NCI-H524 (cell line): Measurements from ENCODE around the gene COA3.

Experiments used
- DNase-seq, 2 experiments: peaks; one replicate each; lab custom pipeline; 2025; lab: John Stamatoyannopoulos, UW

The COA3 gene

DNA sequence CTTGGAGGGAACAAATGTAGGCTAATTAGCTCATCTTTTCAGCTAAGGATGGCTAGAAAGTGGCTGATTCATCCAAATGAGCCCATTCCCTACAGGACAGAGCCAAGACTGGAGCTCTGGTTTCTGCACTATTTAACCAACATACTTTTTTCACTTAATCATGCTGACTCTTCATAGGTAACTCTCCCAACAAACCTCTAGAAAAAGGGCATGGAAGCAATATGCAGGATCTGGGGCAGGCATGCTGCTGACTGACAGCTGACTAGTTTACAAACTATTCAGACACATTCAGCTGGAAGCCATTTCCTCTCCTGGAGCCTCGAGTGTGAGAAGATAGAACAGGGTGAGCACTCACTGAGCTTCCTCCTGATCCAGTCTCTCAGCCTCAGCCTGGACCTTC lies 19.4 kb upstream of the COA3 start:
- DNase-seq, result no peak

DNA sequence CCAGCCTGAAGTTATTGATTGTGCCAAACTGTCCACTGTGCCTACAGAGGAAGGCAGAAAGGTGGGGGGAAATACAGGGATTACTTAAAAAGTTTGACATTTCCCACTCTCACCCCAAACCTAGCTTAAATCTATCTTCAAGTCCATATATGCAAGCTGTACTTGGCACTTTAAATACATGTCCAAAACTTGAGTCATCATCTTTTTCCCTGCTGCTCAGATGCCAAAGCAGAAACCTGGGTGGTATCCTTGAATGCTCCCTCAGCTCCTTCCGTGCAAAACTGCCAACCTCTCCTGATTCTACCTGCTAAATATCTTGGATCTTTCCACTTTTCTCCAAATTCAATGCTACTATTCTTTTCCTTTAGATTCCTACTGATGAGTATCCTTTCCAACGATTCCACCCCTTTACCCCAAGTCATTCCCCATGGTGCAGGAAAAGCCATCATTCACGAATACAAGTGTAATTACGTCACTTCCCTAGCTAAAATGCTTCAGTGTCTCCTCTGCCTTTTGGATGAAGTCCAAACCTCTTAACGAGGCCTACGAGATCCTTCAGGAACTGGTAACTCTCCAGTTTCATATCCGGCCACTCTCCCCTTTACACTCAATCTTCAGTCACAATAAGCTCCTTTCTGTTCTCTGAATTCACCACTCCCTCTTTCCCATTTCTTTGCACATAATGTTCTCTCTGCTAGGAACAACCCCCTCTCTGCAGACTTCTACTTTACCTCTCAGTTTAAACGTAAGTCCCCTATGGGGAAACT lies 16.3 kb upstream of the COA3 start:
- DNase-seq, result no peak

GRCh38 chr17:42809250-42809649 lies 10.7 kb upstream of the COA3 start:
- no peak for DNase-seq

- no peak for DNase-seq
These were observed 7.7 kb upstream of the COA3 start for GRCh38 chr17:42806249-42806648.

GRCh38 chr17:42804918-42805367 lies 6.4 kb upstream of the COA3 start:
- DNase-seq, result no peak

- DNase-seq, result no peak
These were observed 4.8 kb upstream of the COA3 start for GRCh38 chr17:42803074-42803883.

GRCh38 chr17:42798011-42798382 lies 507 bp downstream of the COA3 start:
- DNase-seq, result no peak

GRCh38 chr17:42797067-42798007 lies 1.2 kb downstream of the COA3 start:
- DNase-seq, result no peak

- DNase-seq, result no peak
These were observed 2.3 kb downstream of the COA3 start for GRCh38 chr17:42796066-42796758.

DNA sequence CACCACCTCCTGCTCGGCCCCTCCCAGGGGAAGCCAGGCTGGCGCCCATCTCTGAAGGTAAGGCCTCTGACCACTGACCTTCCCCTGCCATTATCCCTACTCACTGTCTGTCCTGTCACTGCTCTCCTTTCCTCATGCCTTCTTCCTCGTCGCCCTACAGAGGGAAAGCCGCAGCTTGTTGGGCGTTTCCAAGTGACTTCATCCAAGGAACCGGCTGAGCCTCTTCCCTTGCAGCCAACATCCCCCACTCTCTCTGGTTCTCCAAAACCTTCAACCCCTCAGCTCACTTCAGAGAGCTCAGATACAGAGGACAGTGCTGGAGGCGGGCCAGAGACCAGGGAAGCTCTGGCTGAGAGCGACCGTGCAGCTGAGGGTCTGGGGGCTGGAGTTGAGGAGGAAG lies 3.0 kb downstream of the COA3 start:
- DNase-seq, result no peak

GRCh38 chr17:42795061-42795460 lies 3.4 kb downstream of the COA3 start:
- no peak for DNase-seq

DNA sequence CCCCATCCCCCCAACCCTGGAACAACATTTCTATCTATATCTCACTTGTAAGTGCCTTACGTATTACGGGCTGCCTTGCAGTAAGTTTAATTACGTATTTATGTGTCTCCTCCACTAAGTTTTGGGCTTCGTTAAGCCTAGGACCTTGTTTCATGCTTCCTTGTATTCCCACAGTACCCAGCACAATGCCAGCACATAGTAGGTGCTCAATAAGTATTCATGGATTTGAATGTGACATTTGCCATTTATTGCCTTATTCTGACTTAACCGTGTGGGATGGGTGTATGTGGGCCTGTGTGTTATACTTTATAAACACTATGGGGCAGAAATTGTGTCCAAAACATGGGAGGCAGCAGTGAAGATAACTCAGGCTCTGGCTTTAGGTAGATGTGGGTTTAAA lies 6.0 kb downstream of the COA3 start:
- DNase-seq, result no peak

- no peak for DNase-seq
These were observed 6.6 kb downstream of the COA3 start for GRCh38 chr17:42791948-42792347.

DNA sequence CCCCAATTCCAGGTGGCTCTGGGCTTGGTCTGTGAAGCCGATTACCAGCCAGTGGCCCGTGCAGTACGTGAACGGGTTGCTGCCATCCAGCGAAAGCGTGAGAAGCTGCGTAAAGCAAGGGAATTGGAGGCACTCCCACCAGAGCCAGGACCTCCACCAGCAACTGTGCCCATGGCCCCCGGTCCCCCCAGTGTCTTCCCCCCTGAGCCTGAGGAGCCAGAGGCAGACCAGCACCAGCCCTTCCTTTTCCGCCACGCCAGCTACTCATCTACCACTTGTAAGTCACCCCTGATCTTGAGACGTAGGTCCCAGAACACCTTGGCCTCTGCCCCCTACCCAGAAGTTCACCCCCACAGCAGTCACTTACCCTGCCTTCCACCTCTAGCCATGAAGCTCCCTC lies 11.2 kb downstream of the COA3 start:
- no peak for DNase-seq

DNA sequence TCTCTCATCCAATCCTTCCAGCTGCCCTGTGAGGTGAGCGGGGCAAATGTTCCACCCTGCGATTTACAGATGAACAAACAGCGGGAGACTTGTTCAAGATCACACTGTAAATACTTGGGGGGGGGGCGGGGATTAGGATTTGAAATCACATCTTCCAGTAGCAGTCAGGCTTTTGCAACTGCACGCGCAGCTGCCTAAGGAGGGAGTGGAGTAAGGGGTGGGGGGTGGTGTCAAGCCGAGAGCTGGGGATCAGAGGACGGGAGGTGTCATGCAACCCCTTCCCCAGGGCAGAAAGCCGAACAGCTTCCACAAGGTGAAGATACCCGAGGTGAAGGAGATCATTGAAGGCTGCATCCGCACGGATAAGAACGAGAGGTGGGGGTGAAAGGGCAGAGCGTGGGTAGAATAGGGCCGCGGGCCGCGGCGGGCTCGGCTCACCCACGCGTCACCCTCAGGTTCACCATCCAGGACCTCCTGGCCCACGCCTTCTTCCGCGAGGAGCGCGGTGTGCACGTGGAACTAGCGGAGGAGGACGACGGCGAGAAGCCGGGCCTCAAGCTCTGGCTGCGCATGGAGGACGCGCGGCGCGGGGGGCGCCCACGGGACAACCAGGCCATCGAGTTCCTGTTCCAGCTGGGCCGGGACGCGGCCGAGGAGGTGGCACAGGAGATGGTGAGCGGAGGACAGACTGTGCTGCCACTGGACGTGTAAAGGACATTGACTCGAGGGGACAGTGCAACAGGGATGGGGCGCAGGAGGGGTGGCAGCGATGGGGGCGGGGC lies 13.5 kb downstream of the COA3 start:
- DNase-seq, result no peak

DNA sequence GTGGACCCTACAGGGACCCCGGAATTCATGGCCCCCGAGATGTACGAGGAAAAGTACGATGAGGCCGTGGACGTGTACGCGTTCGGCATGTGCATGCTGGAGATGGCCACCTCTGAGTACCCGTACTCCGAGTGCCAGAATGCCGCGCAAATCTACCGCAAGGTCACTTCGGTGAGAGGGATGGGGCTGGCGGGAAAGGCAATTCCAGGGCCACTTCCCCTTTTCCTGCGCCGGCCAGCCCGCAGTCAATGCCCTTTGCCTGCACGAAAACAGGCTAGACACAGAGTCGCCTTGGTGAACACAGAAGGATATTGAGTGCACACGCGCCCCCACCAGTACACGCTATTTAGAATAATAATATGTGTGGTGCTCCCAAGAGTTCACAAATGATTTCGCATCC lies 14.1 kb downstream of the COA3 start:
- DNase-seq, result no peak

- DNase-seq, result no peak
These were observed 14.7 kb downstream of the COA3 start for GRCh38 chr17:42783791-42784138.

- DNase-seq, result no peak
These were observed 15.3 kb downstream of the COA3 start for GRCh38 chr17:42783062-42783790.

GRCh38 chr17:42782166-42783061 lies 16.1 kb downstream of the COA3 start:
- DNase-seq, result no peak
